ENCODE results near the gene LNP1. TPM values are rescaled to one million over a fixed set of nuclear protein-coding genes. Genes with fewer than 3 reads are reported as not detected.

The LNP1 gene
- total RNA-seq, 1 experiment from 2014 or later = 1.8 TPM

DNA sequence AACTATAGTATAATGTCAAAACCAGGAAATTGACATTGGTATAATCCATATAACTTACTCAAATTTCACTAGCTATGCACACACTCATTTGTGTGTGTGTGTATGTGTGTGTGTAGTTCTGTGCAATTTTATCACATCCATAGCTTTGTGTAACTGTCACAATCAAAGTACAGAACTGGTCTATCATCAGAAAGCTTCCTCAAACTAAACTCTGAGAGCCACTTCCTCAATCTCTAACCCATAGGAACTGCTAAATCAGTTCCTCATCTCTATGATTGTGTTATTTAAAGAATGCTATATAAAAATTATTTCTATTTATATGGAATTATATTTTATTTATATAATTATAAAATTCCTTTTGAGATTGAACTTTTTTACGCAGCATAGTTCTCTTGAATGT lies 18.1 kb downstream of the LNP1 start:
- no peak for DNase-seq (ENCODE audit: low read depth, low spot score)
- no peaks in the 10 kb centered on the region for H3K27me3 ChIP-seq (ENCODE audit: control insufficient read depth, insufficient read depth, low read length)
- POLR2A ChIA-PET = no interaction called here
- no peaks in the 10 kb centered on the region for H3K4me1 ChIP-seq (ENCODE audit: control insufficient read depth, insufficient read depth, low read length)
- no peaks in the 10 kb centered on the region for H3K36me3 ChIP-seq (ENCODE audit: control insufficient read depth, insufficient read depth, low read length)
- BruUV-seq (replicated peaks) = no TSS peak
- no peaks in the 10 kb centered on the region for H3K9me3 ChIP-seq (ENCODE audit: control insufficient read depth, insufficient read depth, low read depth, low read length)
- ATAC-seq = no peak
- TF ChIP-seq TCF7L2 (IDR thresholded peaks at IDR 0.05; ENCODE audit: low read depth, low read length) = no peak
- no peak for TF ChIP-seq SIN3A (IDR thresholded peaks at IDR 0.05; ENCODE audit: borderline replicate concordance, insufficient read depth, low read depth, low read length)
- TF ChIP-seq, protein P1, sequence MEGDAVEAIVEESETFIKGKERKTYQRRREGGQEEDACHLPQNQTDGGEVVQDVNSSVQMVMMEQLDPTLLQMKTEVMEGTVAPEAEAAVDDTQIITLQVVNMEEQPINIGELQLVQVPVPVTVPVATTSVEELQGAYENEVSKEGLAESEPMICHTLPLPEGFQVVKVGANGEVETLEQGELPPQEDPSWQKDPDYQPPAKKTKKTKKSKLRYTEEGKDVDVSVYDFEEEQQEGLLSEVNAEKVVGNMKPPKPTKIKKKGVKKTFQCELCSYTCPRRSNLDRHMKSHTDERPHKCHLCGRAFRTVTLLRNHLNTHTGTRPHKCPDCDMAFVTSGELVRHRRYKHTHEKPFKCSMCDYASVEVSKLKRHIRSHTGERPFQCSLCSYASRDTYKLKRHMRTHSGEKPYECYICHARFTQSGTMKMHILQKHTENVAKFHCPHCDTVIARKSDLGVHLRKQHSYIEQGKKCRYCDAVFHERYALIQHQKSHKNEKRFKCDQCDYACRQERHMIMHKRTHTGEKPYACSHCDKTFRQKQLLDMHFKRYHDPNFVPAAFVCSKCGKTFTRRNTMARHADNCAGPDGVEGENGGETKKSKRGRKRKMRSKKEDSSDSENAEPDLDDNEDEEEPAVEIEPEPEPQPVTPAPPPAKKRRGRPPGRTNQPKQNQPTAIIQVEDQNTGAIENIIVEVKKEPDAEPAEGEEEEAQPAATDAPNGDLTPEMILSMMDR (IDR thresholded peaks at IDR 0.05) = no peak
- TF ChIP-seq, protein P2, sequence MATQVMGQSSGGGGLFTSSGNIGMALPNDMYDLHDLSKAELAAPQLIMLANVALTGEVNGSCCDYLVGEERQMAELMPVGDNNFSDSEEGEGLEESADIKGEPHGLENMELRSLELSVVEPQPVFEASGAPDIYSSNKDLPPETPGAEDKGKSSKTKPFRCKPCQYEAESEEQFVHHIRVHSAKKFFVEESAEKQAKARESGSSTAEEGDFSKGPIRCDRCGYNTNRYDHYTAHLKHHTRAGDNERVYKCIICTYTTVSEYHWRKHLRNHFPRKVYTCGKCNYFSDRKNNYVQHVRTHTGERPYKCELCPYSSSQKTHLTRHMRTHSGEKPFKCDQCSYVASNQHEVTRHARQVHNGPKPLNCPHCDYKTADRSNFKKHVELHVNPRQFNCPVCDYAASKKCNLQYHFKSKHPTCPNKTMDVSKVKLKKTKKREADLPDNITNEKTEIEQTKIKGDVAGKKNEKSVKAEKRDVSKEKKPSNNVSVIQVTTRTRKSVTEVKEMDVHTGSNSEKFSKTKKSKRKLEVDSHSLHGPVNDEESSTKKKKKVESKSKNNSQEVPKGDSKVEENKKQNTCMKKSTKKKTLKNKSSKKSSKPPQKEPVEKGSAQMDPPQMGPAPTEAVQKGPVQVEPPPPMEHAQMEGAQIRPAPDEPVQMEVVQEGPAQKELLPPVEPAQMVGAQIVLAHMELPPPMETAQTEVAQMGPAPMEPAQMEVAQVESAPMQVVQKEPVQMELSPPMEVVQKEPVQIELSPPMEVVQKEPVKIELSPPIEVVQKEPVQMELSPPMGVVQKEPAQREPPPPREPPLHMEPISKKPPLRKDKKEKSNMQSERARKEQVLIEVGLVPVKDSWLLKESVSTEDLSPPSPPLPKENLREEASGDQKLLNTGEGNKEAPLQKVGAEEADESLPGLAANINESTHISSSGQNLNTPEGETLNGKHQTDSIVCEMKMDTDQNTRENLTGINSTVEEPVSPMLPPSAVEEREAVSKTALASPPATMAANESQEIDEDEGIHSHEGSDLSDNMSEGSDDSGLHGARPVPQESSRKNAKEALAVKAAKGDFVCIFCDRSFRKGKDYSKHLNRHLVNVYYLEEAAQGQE (IDR thresholded peaks at IDR 0.05; ENCODE audit: insufficient read depth in 1 of 2, low read depth in 2 of 2, low read length in 1 of 2) = no peak
- H3K27ac ChIP-seq (ENCODE audit: low read length) = no peak overlapping the region
- in situ Hi-C loops (cut with HindIII; ENCODE audit: low pct_unique_long_range_greater_than_20kb, low sequenced_read_pairs) = no loop called here
- no peak overlapping the region for H3K4me3 ChIP-seq (ENCODE audit: low read depth in 2 of 2, low read length in 2 of 2)
- CTCF ChIA-PET = no interaction called here
- intact Hi-C loops (cut with micrococcal nuclease; ENCODE audit: unreplicated experiment) = no loop called here

DNA sequence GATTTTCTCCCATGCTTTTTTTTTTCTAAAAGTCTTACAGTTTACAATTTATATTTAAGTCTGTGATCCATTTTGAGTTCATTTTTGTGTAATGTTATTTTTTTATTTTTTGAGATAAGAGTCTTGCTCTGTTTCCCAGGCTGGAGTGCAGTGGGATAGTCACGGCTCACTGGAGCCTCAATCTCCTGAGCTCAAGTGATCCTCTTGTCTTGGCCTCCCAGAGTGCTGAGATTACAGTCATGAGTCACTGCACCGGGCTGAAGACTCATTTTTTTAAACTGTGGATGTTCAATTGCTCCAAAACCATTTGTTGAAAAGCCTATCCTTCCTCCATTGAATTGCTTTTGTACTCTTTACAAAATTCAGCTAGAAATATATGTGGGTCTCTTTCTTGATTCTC lies 19.5 kb downstream of the LNP1 start:
- CTCF ChIA-PET = interaction anchor here (0.6 kb wide), 1 partner anchor 11 kb away, joined by 4 read pairs; no protein-coding TSS in a partner anchor
- in situ Hi-C loops (cut with HindIII; ENCODE audit: low pct_unique_long_range_greater_than_20kb, low sequenced_read_pairs) (no loop called here), intact Hi-C loops (cut with micrococcal nuclease; ENCODE audit: unreplicated experiment) (no loop called here)
- ATAC-seq = no peak
- TF ChIP-seq TCF7L2 (IDR thresholded peaks at IDR 0.05; ENCODE audit: low read depth, low read length) (no peak), POLR2AphosphoS5 (IDR thresholded peaks at IDR 0.05; ENCODE audit: low read depth, low read length) (no peak), SIN3A (IDR thresholded peaks at IDR 0.05; ENCODE audit: borderline replicate concordance, insufficient read depth, low read depth, low read length) (no peak)
- TF ChIP-seq, protein P2 (IDR thresholded peaks at IDR 0.05; ENCODE audit: insufficient read depth in 1 of 2, low read depth in 2 of 2, low read length in 1 of 2) = no peak
- TF ChIP-seq, protein P1 (IDR thresholded peaks at IDR 0.05) = no peak
- POLR2A ChIA-PET = no interaction called here
- no peak for DNase-seq (ENCODE audit: low read depth, low spot score)
- no peaks in the 10 kb centered on the region; the same call in 1 of the 2 replicates for H3K27me3 ChIP-seq (ENCODE audit: control insufficient read depth, insufficient read depth, low read length)
- H3K9me3 ChIP-seq (ENCODE audit: control insufficient read depth, insufficient read depth, low read depth, low read length) = no peaks in the 10 kb centered on the region
- no peaks in the 10 kb centered on the region for H3K4me1 ChIP-seq (ENCODE audit: control insufficient read depth, insufficient read depth, low read length)
- no peaks in the 10 kb centered on the region for H3K36me3 ChIP-seq (ENCODE audit: control insufficient read depth, insufficient read depth, low read length)
- no peak overlapping the region for H3K27ac ChIP-seq (ENCODE audit: low read length)
- BruUV-seq (replicated peaks) = no TSS peak
- H3K4me3 ChIP-seq (ENCODE audit: low read depth in 2 of 2, low read length in 2 of 2) = no peak overlapping the region
